IMR-90 (cell line): Measurements from ENCODE around the gene SNRPE. TPM values are rescaled to one million over a fixed set of nuclear protein-coding genes. Genes with fewer than 3 reads are reported as not detected.

Experiments used
- ATAC-seq: fragments of 200-7000 bp; cut with Tn5 transposase; 2 replicates; pipeline ENCODE4 v1.9.1; 2020; ENCODE audit warnings: low read depth, mild to moderate bottlenecking, moderate library complexity
- BruUV-seq: library from RNA; stranded (reverse); fragments of 400-500 nt; replicated peaks from 2 replicates; lab custom pipeline; 2021; lab: Mats Ljungman, UMichigan
- CTCF ChIA-PET: fragments of 300-600 bp; formaldehyde crosslinking; extraction: SDS; loops from one replicate; lab custom pipeline; 2021; ENCODE audit warnings: antibody characterized with exemption; lab: Yijun Ruan, JAX
- POLR2A ChIA-PET: fragments of 300-600 bp; sonication (Branson Sonifier 250); formaldehyde crosslinking; loops from one replicate; lab custom pipeline; 2022; ENCODE audit warnings: antibody characterized with exemption; ENCODE audit not compliant: unreplicated experiment; lab: Charles Lee
- DNase-seq: peaks from one replicate; pipeline ENCODE4 v3.0.0; 2013
- H2AFZ ChIP-seq: replicated peaks from 2 replicates; pipeline ENCODE3; 2013; ENCODE audit warnings: low read length, mild to moderate bottlenecking; ENCODE audit not compliant: poor library complexity
- H2AK5ac ChIP-seq: 2 replicates; pipeline ENCODE4 v1.6.1; 2013; ENCODE audit warnings: low read depth, low read length, inconsistent platforms
- H2AK9ac ChIP-seq: replicated peaks from 2 replicates; pipeline ENCODE3; 2013; ENCODE audit warnings: mild to moderate bottlenecking, low read depth, low read length, moderate library complexity; ENCODE audit not compliant: poor library complexity
- H2BK120ac ChIP-seq: 2 replicates; pipeline ENCODE4 v1.6.1; 2013; ENCODE audit warnings: low read depth, low read length, inconsistent platforms
- H2BK15ac ChIP-seq: 3 replicates; pipeline ENCODE4 v1.6.1; 2013; ENCODE audit warnings: low read depth, low read length, inconsistent platforms
- H2BK20ac ChIP-seq: 2 replicates; pipeline ENCODE4 v1.6.1; 2013; ENCODE audit warnings: low read depth, mild to moderate bottlenecking, inconsistent platforms, low read length, moderate library complexity
- H2BK5ac ChIP-seq: 2 replicates; pipeline ENCODE4 v1.6.1; 2013; ENCODE audit warnings: mild to moderate bottlenecking, low read depth, low read length, inconsistent platforms; ENCODE audit not compliant: poor library complexity, severe bottlenecking
- H3K14ac ChIP-seq: replicated peaks from 2 replicates; pipeline ENCODE4 v1.6.1; 2013; ENCODE audit warnings: low read depth, low read length, inconsistent platforms
- H3K18ac ChIP-seq: 2 replicates; pipeline ENCODE4 v1.6.1; 2013; ENCODE audit warnings: low read depth, low read length, control low read depth
- H3K23ac ChIP-seq: 2 replicates; pipeline ENCODE4 v1.6.1; 2013; ENCODE audit warnings: low read depth, low read length, inconsistent platforms
- H3K27ac ChIP-seq: 2 replicates; pipeline ENCODE4 v1.5.1; 2013; ENCODE audit warnings: mild to moderate bottlenecking, control low read depth, low read length; ENCODE audit not compliant: insufficient read depth
- H3K27me3 ChIP-seq: 2 replicates; pipeline ENCODE4 v1.6.1; 2013; ENCODE audit warnings: low read length; ENCODE audit not compliant: control insufficient read depth, insufficient read depth
- H3K36me3 ChIP-seq: 2 replicates; pipeline ENCODE4 v1.6.1; 2013; ENCODE audit warnings: low read length, mixed read lengths; ENCODE audit not compliant: control insufficient read depth, insufficient read depth
- H3K4ac ChIP-seq: 2 replicates; pipeline ENCODE4 v1.6.1; 2013; ENCODE audit warnings: low read depth, low read length, inconsistent platforms
- H3K4me1 ChIP-seq: 2 replicates; pipeline ENCODE4 v1.6.1; 2013; ENCODE audit warnings: low read length, mixed read lengths; ENCODE audit not compliant: control insufficient read depth, insufficient read depth
- H3K4me2 ChIP-seq: 2 replicates; pipeline ENCODE4 v1.6.1; 2013; ENCODE audit warnings: low read depth, mild to moderate bottlenecking, control low read depth, low read length, moderate library complexity
- H3K4me3 ChIP-seq: 2 replicates; pipeline ENCODE4 v1.5.1; 2013; ENCODE audit warnings: low read depth, mild to moderate bottlenecking, control low read depth, low read length, moderate library complexity; ENCODE audit not compliant: insufficient read depth
- H3K56ac ChIP-seq: 2 replicates; pipeline ENCODE4 v1.6.1; 2013; ENCODE audit warnings: low read length, inconsistent platforms; ENCODE audit not compliant: insufficient read depth; ENCODE audit errors: extremely low read depth
- H3K79me1 ChIP-seq, 2 experiments: 2 replicates each; pipeline ENCODE4 v1.6.1; 2013; ENCODE audit warnings: low read length in 2 of 2, inconsistent platforms in 1 of 2, low read depth in 1 of 2
- H3K9ac ChIP-seq: 2 replicates; pipeline ENCODE4 v1.6.1; 2013; ENCODE audit warnings: low read depth, low read length, control low read depth
- H3K9me1 ChIP-seq: 2 replicates; pipeline ENCODE4 v1.6.1; 2013; ENCODE audit warnings: low read length, inconsistent platforms; ENCODE audit not compliant: insufficient read depth
- H3K9me3 ChIP-seq: 2 replicates; pipeline ENCODE4 v1.6.1; 2013; ENCODE audit warnings: low read length; ENCODE audit not compliant: control insufficient read depth, insufficient read depth
- H4K20me1 ChIP-seq: 2 replicates; pipeline ENCODE4 v1.6.1; 2013; ENCODE audit warnings: low read length, inconsistent platforms; ENCODE audit not compliant: insufficient read depth
- H4K5ac ChIP-seq: 2 replicates; pipeline ENCODE4 v1.6.1; 2013; ENCODE audit warnings: mild to moderate bottlenecking, low read depth, low read length, control low read depth
- H4K8ac ChIP-seq, 2 experiments: 2 replicates each; pipeline ENCODE4 v1.6.1; 2013; ENCODE audit warnings: low read depth in 2 of 2, low read length in 2 of 2, control low read depth in 1 of 2, inconsistent platforms in 1 of 2
- H4K91ac ChIP-seq: 2 replicates; pipeline ENCODE4 v1.6.1; 2013; ENCODE audit warnings: low read depth, low read length, inconsistent platforms; ENCODE audit not compliant: insufficient read depth
- CEBPB ChIP-seq: IDR thresholded peaks from 2 replicates; pipeline ENCODE4 v1.6.1; 2012; ENCODE audit warnings: low read depth, low read length, improper control_type of control experiment
- CHD1 ChIP-seq: IDR thresholded peaks from 2 replicates; pipeline ENCODE4 v1.6.1; 2012; ENCODE audit warnings: low read depth, low read length, improper control_type of control experiment
- CTCF ChIP-seq: conservative IDR thresholded peaks from 2 replicates; pipeline ENCODE4 v1.5.1; 2012; ENCODE audit warnings: mild to moderate bottlenecking, low read depth, low read length, improper control_type of control experiment
- MAFK ChIP-seq: IDR thresholded peaks from 2 replicates; pipeline ENCODE4 v1.6.1; 2012; ENCODE audit warnings: low read depth, low read length, improper control_type of control experiment
- MXI1 ChIP-seq: IDR thresholded peaks from 2 replicates; pipeline ENCODE4 v1.6.1; 2012; ENCODE audit warnings: low read depth, mild to moderate bottlenecking, low read length, moderate library complexity, borderline replicate concordance
- NFE2L2 ChIP-seq: fragments of 150-350 bp; IDR thresholded peaks from 2 replicates; pipeline ENCODE4 v1.6.1; 2016; ENCODE audit warnings: low read depth, mild to moderate bottlenecking, low read length
- POLR2A ChIP-seq: IDR thresholded peaks from 2 replicates; pipeline ENCODE4 v1.6.1; 2012; ENCODE audit warnings: mild to moderate bottlenecking, low read depth, low read length
- RAD21 ChIP-seq: IDR thresholded peaks from 2 replicates; pipeline ENCODE4 v1.6.1; 2012; ENCODE audit warnings: low read length, improper control_type of control experiment
- RCOR1 ChIP-seq: IDR thresholded peaks from 2 replicates; pipeline ENCODE4 v1.6.1; 2012; ENCODE audit warnings: mild to moderate bottlenecking, low read length, improper control_type of control experiment; ENCODE audit not compliant: insufficient replicate concordance
- RFX5 ChIP-seq: IDR thresholded peaks from 2 replicates; pipeline ENCODE4 v1.8.0; 2012; ENCODE audit warnings: low read depth, mild to moderate bottlenecking, low read length, moderate library complexity
- SMC3 ChIP-seq: fragments of 150-350 bp; IDR thresholded peaks from 2 replicates; pipeline ENCODE4 v1.6.1; 2016; ENCODE audit warnings: low read depth, mild to moderate bottlenecking, antibody characterized with exemption, low read length, moderate library complexity
- USF2 ChIP-seq: fragments of 150-350 bp; IDR thresholded peaks from 2 replicates; pipeline ENCODE4 v1.6.1; 2017; ENCODE audit warnings: mild to moderate bottlenecking, antibody characterized with exemption, low read length, low read depth
- WGBS, 2 experiments: methylation state at CpG; one replicate each; pipeline versions ENCODE4 v1.1.5 to v1.1.7; 2013; ENCODE audit warnings: missing lambda C conversion rate in 2 of 2; ENCODE audit not compliant: insufficient read length in 1 of 2; ENCODE audit errors: extremely low coverage in 2 of 2; 5-methylcytosine and 5-hydroxymethylcytosine counted together
- dilution Hi-C: fragments of 300-500 bp; cut with HindIII; formaldehyde crosslinking; loops from one replicate; pipeline ENCODE4 v1.14.3; 2018; ENCODE audit warnings: low sequenced_read_pairs; ENCODE audit not compliant: unreplicated experiment
- in situ Hi-C: fragments of 300-500 bp; cut with MboI; formaldehyde crosslinking; loops from 3 replicates; pipeline ENCODE4 v1.14.3; 2019; ENCODE audit warnings: low sequenced_read_pairs, inconsistent platforms, mixed read lengths
- intact Hi-C: fragments of 100-400 bp; cut with micrococcal nuclease; formaldehyde crosslinking; loops from 2 replicates; pipeline ENCODE4 v1.10.0; 2022
- polyA plus RNA-seq, 3 experiments: library from polyadenylated mRNA; depleted of rRNA; stranded (reverse); fragments of >200 nt; gene quantifications; 2 replicates each; pipeline ENCODE4 v1.2.3, GENCODE V29; 2012; ENCODE audit warnings: low replicate concordance in 1 of 3
- total RNA-seq: library from RNA; depleted of rRNA; stranded (reverse); fragments of >200 nt; gene quantifications from 2 replicates; pipeline ENCODE4 v1.2.3, GENCODE V29; 2012

The SNRPE gene
- total and polyA plus RNA-seq, 2 of the 4 experiments (the other 2 are of a cell fraction) = 43.6 to 219 TPM

- Histone ChIP-seq H3K27ac (no peak overlapping the region), H3K4me1 (peaks cover 2% of the 10 kb centered on the region; the same call in 1 of the 2 replicates), H3K9ac (no peak overlapping the region), H3K56ac (no peak overlapping the region), H4K5ac (no peak overlapping the region), H4K8ac (no peak overlapping the region), H3K14ac (no peak overlapping the region), H3K23ac (no peak overlapping the region), H3K18ac (no peak overlapping the region), H2AK5ac (no peak overlapping the region), H2BK20ac (no peak overlapping the region), H3K79me1 (peaks cover 17 to 50% of the 10 kb centered on the region in 2 experiments), H3K36me3 (peaks cover 40% of the 10 kb centered on the region), H3K9me3 (no peaks in the 10 kb centered on the region), H2BK120ac (no peak overlapping the region), H3K4ac (no peak overlapping the region), H4K91ac (no peak overlapping the region), H2AK9ac (no peak overlapping the region), H3K4me2 (no peak overlapping the region), H2BK5ac (no peak overlapping the region), H2BK15ac (no peak overlapping the region), H3K9me1 (peaks cover 13% of the 10 kb centered on the region), H3K27me3 (no peaks in the 10 kb centered on the region), H3K4me3 (no peak overlapping the region), H4K20me1 (peaks cover 29% of the 10 kb centered on the region), H2AFZ (no peak overlapping the region)
- CTCF ChIA-PET = no interaction called here
- dilution Hi-C loops = no loop called here
- TF ChIP-seq MXI1 (no peak), CEBPB (no peak), CHD1 (no peak), SMC3 (no peak), USF2 (no peak), RAD21 (no peak), NFE2L2 (no peak), RFX5 (no peak), RCOR1 (no peak), POLR2A (no peak), MAFK (no peak), CTCF (no peak)
- intact Hi-C loops = no loop called here
- ATAC-seq = peak; percentile 45
- WGBS, 2 experiments = no CpG with 5 or more reads among the region's 1 CpG
- BruUV-seq = no TSS peak
- in situ Hi-C loops = no loop called here
- peak; percentile 29 for DNase-seq
- POLR2A ChIA-PET = no interaction called here
Observed at GRCh38 chr1:203823306-203823705, 38.1 kb upstream of the SNRPE start.
